Activated CD4-positive, alpha-beta T cell treated with anti-CD3 and anti-CD28 coated beads, Interleukin-2, amount 10 ng/mL, durations not matched to agents 7 days and 5 days (primary cell): ENCODE data around the gene PPP6R2. TPM values are rescaled to one million over a fixed set of nuclear protein-coding genes. Genes with fewer than 3 reads are reported as not detected.

ENCODE experiments used
- CTCF ChIA-PET: fragments of 350-600 bp; sonication (Branson Sonifier 250); formaldehyde crosslinking; loops from one replicate; lab custom pipeline; 2021; ENCODE audit warnings: antibody characterized with exemption; lab: Charles Lee
- POLR2A ChIA-PET: fragments of 350-600 bp; sonication (Branson Sonifier 250); formaldehyde crosslinking; loops from one replicate; lab custom pipeline; 2021; ENCODE audit warnings: antibody characterized with exemption; lab: Charles Lee
- DNase-seq: peaks from one replicate; pipeline ENCODE4 v3.0.0-alpha.2; 2020
- H3K27ac Mint-ChIP-seq: one replicate; pipeline ENCODE4 v1.8.0; 2021; ENCODE audit warnings: mild to moderate bottlenecking, moderate library complexity, mixed read lengths
- H3K27me3 Mint-ChIP-seq: one replicate; pipeline ENCODE4 v1.8.0; 2021; ENCODE audit warnings: mixed read lengths
- H3K36me3 Mint-ChIP-seq: one replicate; pipeline ENCODE4 v1.8.0; 2021; ENCODE audit warnings: low read depth, mixed read lengths
- H3K4me1 Mint-ChIP-seq: one replicate; pipeline ENCODE4 v1.8.0; 2021; ENCODE audit warnings: mixed read lengths
- H3K4me3 Mint-ChIP-seq: one replicate; pipeline ENCODE4 v1.8.0; 2021; ENCODE audit warnings: mild to moderate bottlenecking, moderate library complexity, mixed read lengths
- H3K9me3 Mint-ChIP-seq: one replicate; pipeline ENCODE4 v1.8.0; 2021; ENCODE audit warnings: mixed read lengths
- total RNA-seq, 2 experiments: library from RNA; stranded (reverse); gene quantifications; one replicate each; pipeline ENCODE4 v1.2.3, GENCODE V29; 2021

Gene PPP6R2
- total RNA-seq, 2 experiments from 2014 or later: 55.6 to 67.6 TPM

- H3K36me3 Mint-ChIP-seq: no peaks in the 10 kb centered on the region
- CTCF ChIA-PET: interaction anchor here (0.6 to 1.3 kb wide), 2 partner anchors 32 to 48 kb away, joined by 3 to 4 read pairs; no protein-coding TSS in a partner anchor
- peaks cover 17% of the 10 kb centered on the region for H3K4me1 Mint-ChIP-seq
Observed at GRCh38 chr22:50308597-50308935, 34.6 kb upstream of the PPP6R2 start.

GRCh38 chr22:50308986-50309600 lies 34.0 kb upstream of the PPP6R2 start:
- H3K27ac Mint-ChIP-seq: no peak overlapping the region
- peak overlapping the region; percentile 35 for H3K4me3 Mint-ChIP-seq

More at GRCh38 chr22:50308597-50308935, 34.6 kb upstream of the PPP6R2 start:
- POLR2A ChIA-PET: no interaction called here
- Mint-ChIP-seq H3K27me3 (peaks cover 13% of the 10 kb centered on the region), H3K4me3 (peak overlapping the region; percentile 35), H3K27ac (no peak overlapping the region), H3K9me3 (no peaks in the 10 kb centered on the region)
- no peak for DNase-seq

GRCh38 chr22:50309601-50309991 lies 33.5 kb upstream of the PPP6R2 start:
- peaks cover 10% of the 10 kb centered on the region for H3K27me3 Mint-ChIP-seq
- H3K9me3 Mint-ChIP-seq: no peaks in the 10 kb centered on the region
- no peak overlapping the region for H3K4me3 Mint-ChIP-seq
- peaks cover 22% of the 10 kb centered on the region for H3K4me1 Mint-ChIP-seq
- ChIA-PET POLR2A (no interaction called here), CTCF (interaction anchor here (0.6 kb wide), 1 partner anchor 201 kb away, joined by 3 read pairs; no protein-coding TSS in a partner anchor)
- H3K36me3 Mint-ChIP-seq: no peaks in the 10 kb centered on the region
- DNase-seq: no peak
- no peak overlapping the region for H3K27ac Mint-ChIP-seq

More at GRCh38 chr22:50308986-50309600, 34.0 kb upstream of the PPP6R2 start:
- ChIA-PET CTCF (interaction anchor here (0.6 to 1.3 kb wide), 2 partner anchors 33 to 49 kb away, joined by 3 to 4 read pairs; no protein-coding TSS in a partner anchor), POLR2A (no interaction called here)
- no peaks in the 10 kb centered on the region for H3K36me3 Mint-ChIP-seq
- DNase-seq: no peak
- peaks cover 12% of the 10 kb centered on the region for H3K27me3 Mint-ChIP-seq
- no peaks in the 10 kb centered on the region for H3K9me3 Mint-ChIP-seq
- H3K4me1 Mint-ChIP-seq: peaks cover 21% of the 10 kb centered on the region

GRCh38 chr22:50310031-50310722 lies 33.0 kb upstream of the PPP6R2 start:
- no peak overlapping the region for H3K4me3 Mint-ChIP-seq
- POLR2A ChIA-PET: no interaction called here
- peaks cover 10% of the 10 kb centered on the region for H3K27me3 Mint-ChIP-seq
- H3K27ac Mint-ChIP-seq: no peak overlapping the region
- peaks cover 26% of the 10 kb centered on the region for H3K4me1 Mint-ChIP-seq
- DNase-seq: no peak
- H3K36me3 Mint-ChIP-seq: no peaks in the 10 kb centered on the region
- no peaks in the 10 kb centered on the region for H3K9me3 Mint-ChIP-seq
- CTCF ChIA-PET: interaction anchor here (0.6 kb wide), 1 partner anchor 200 kb away, joined by 3 read pairs; no protein-coding TSS in a partner anchor

GRCh38 chr22:50310949-50311444 lies 32.1 kb upstream of the PPP6R2 start:
- H3K9me3 Mint-ChIP-seq: no peaks in the 10 kb centered on the region
- CTCF ChIA-PET: no interaction called here
- no peaks in the 10 kb centered on the region for H3K36me3 Mint-ChIP-seq
- H3K4me3 Mint-ChIP-seq: no peak overlapping the region
- DNase-seq: no peak
- peaks cover 28% of the 10 kb centered on the region for H3K4me1 Mint-ChIP-seq
- no peak overlapping the region for H3K27ac Mint-ChIP-seq
- peaks cover 7% of the 10 kb centered on the region for H3K27me3 Mint-ChIP-seq
- POLR2A ChIA-PET: no interaction called here

- Mint-ChIP-seq H3K9me3 (no peaks in the 10 kb centered on the region), H3K27ac (no peak overlapping the region), H3K36me3 (no peaks in the 10 kb centered on the region), H3K4me1 (peaks cover 24% of the 10 kb centered on the region), H3K27me3 (peaks cover 3% of the 10 kb centered on the region), H3K4me3 (no peak overlapping the region)
- POLR2A ChIA-PET: no interaction called here
- no peak for DNase-seq
- CTCF ChIA-PET: interaction anchor here (0.5 kb wide), 1 partner anchor 18 kb away, joined by 3 read pairs; no protein-coding TSS in a partner anchor
Observed at GRCh38 chr22:50311606-50312351, 31.3 kb upstream of the PPP6R2 start.

GRCh38 chr22:50312371-50312770 lies 30.8 kb upstream of the PPP6R2 start:
- peaks cover 24% of the 10 kb centered on the region for H3K4me1 Mint-ChIP-seq
- H3K27me3 Mint-ChIP-seq: peaks cover 3% of the 10 kb centered on the region
- CTCF ChIA-PET: no interaction called here
- no peaks in the 10 kb centered on the region for H3K9me3 Mint-ChIP-seq
- H3K27ac Mint-ChIP-seq: no peak overlapping the region
- no peak for DNase-seq
- H3K36me3 Mint-ChIP-seq: no peaks in the 10 kb centered on the region
- H3K4me3 Mint-ChIP-seq: no peak overlapping the region
- POLR2A ChIA-PET: no interaction called here

- no peak overlapping the region for H3K27ac Mint-ChIP-seq
- H3K9me3 Mint-ChIP-seq: no peaks in the 10 kb centered on the region
- ChIA-PET CTCF (interaction anchor here (0.5 kb wide), 1 partner anchor 15 kb away, joined by 4 read pairs; no protein-coding TSS in a partner anchor), POLR2A (no interaction called here)
- no peaks in the 10 kb centered on the region for H3K36me3 Mint-ChIP-seq
- H3K27me3 Mint-ChIP-seq: peaks cover 3% of the 10 kb centered on the region
- DNase-seq: no peak
- H3K4me3 Mint-ChIP-seq: no peak overlapping the region
- peaks cover 24% of the 10 kb centered on the region for H3K4me1 Mint-ChIP-seq
Observed at GRCh38 chr22:50313021-50313420, 30.1 kb upstream of the PPP6R2 start.

- H3K4me3 Mint-ChIP-seq: peak overlapping the region; percentile 78
- no peaks in the 10 kb centered on the region for H3K36me3 Mint-ChIP-seq
- no peak for DNase-seq
- H3K4me1 Mint-ChIP-seq: peaks cover 22% of the 10 kb centered on the region
- ChIA-PET CTCF (interaction anchor here (0.5 to 1.9 kb wide), 3 partner anchors 16 to 37 kb away, joined by 3 to 12 read pairs (median 4); no protein-coding TSS in a partner anchor), POLR2A (interaction anchor here (1.0 kb wide), 1 partner anchor 13 kb away, joined by 3 read pairs; no protein-coding TSS in a partner anchor)
- H3K27ac Mint-ChIP-seq: peak overlapping the region; percentile 94
- H3K27me3 Mint-ChIP-seq: peaks cover 3% of the 10 kb centered on the region
- no peaks in the 10 kb centered on the region for H3K9me3 Mint-ChIP-seq
Observed at GRCh38 chr22:50313600-50313999, 29.5 kb upstream of the PPP6R2 start.

GRCh38 chr22:50314081-50314454 lies 29.1 kb upstream of the PPP6R2 start:
- Mint-ChIP-seq H3K27ac (peak overlapping the region; percentile 94), H3K4me3 (peak overlapping the region; percentile 78), H3K4me1 (peaks cover 19% of the 10 kb centered on the region), H3K27me3 (no peaks in the 10 kb centered on the region), H3K36me3 (no peaks in the 10 kb centered on the region), H3K9me3 (no peaks in the 10 kb centered on the region)
- DNase-seq: no peak
- CTCF ChIA-PET: interaction anchor here (1.2 to 1.9 kb wide), 3 partner anchors 12 to 37 kb away, joined by 3 to 12 read pairs (median 4); no protein-coding TSS in a partner anchor
- POLR2A ChIA-PET: interaction anchor here (1.0 kb wide), 1 partner anchor 12 kb away, joined by 3 read pairs; no protein-coding TSS in a partner anchor

GRCh38 chr22:50314455-50315288 lies 28.5 kb upstream of the PPP6R2 start:
- POLR2A ChIA-PET: interaction anchor here (1.0 kb wide), 1 partner anchor 12 kb away, joined by 3 read pairs; no protein-coding TSS in a partner anchor
- peak overlapping the region; percentile 94 for H3K27ac Mint-ChIP-seq
- DNase-seq: peak; percentile 77
- peak overlapping the region; percentile 78 for H3K4me3 Mint-ChIP-seq
- no peaks in the 10 kb centered on the region for H3K36me3 Mint-ChIP-seq
- peaks cover 19% of the 10 kb centered on the region for H3K4me1 Mint-ChIP-seq
- H3K27me3 Mint-ChIP-seq: no peaks in the 10 kb centered on the region
- no peaks in the 10 kb centered on the region for H3K9me3 Mint-ChIP-seq
- CTCF ChIA-PET: interaction anchor here (1.0 to 2.6 kb wide), 9 partner anchors 8 to 39 kb away, joined by 3 to 12 read pairs (median 3); partner anchors contain the start of gene PLXNB2
